ENCODE data around the gene ANKAR.

- TF ChIP-seq, protein P1, sequence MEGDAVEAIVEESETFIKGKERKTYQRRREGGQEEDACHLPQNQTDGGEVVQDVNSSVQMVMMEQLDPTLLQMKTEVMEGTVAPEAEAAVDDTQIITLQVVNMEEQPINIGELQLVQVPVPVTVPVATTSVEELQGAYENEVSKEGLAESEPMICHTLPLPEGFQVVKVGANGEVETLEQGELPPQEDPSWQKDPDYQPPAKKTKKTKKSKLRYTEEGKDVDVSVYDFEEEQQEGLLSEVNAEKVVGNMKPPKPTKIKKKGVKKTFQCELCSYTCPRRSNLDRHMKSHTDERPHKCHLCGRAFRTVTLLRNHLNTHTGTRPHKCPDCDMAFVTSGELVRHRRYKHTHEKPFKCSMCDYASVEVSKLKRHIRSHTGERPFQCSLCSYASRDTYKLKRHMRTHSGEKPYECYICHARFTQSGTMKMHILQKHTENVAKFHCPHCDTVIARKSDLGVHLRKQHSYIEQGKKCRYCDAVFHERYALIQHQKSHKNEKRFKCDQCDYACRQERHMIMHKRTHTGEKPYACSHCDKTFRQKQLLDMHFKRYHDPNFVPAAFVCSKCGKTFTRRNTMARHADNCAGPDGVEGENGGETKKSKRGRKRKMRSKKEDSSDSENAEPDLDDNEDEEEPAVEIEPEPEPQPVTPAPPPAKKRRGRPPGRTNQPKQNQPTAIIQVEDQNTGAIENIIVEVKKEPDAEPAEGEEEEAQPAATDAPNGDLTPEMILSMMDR (IDR thresholded peaks at IDR 0.05 in 2 of 3, conservative IDR thresholded peaks at IDR 0.05 in 1 of 3; ENCODE audit: borderline replicate concordance in 1 of 3, insufficient read depth in 1 of 3, low read depth in 2 of 3, low read length in 2 of 3), result no peak
- no peak for TF ChIP-seq EGR1 (IDR thresholded peaks at IDR 0.05; ENCODE audit: low read depth)
- no peak for TF ChIP-seq EZH2phosphoT487 (IDR thresholded peaks at IDR 0.05; ENCODE audit: borderline replicate concordance)
- no peak for TF ChIP-seq POLR2AphosphoS5 (IDR thresholded peaks at IDR 0.05; ENCODE audit: low read depth, low read length)
- no peak for TF ChIP-seq POLR2A (IDR thresholded peaks at IDR 0.05; ENCODE audit: borderline replicate concordance, extremely low read depth, insufficient read depth, insufficient read length)
- TF ChIP-seq MAX (IDR thresholded peaks at IDR 0.05), result no peak
- no peak for TF ChIP-seq JUND (IDR thresholded peaks at IDR 0.05)
- no peak for TF ChIP-seq SRF (IDR thresholded peaks at IDR 0.05; ENCODE audit: low read depth)
- TF ChIP-seq RAD21 (IDR thresholded peaks at IDR 0.05; ENCODE audit: low read depth), result no peak
Measured at GRCh38 chr2:189625636-189626035, 48.8 kb upstream of the ANKAR start.
